ENCODE measurements around the gene LSM4. TPM values are rescaled to one million over a fixed set of nuclear protein-coding genes. Genes with fewer than 3 reads are reported as not detected.
A peak's percentile ranks its signal among the peaks of the same experiment; 100 is the strongest.
"Not testable (repeated sequence)": the region's sequence is repeated elsewhere in the genome, so short reads cannot be mapped to it uniquely, and the experiment has no call there.

The LSM4 gene
- total RNA-seq (10 to 100 TPM; 32.2 to 34.5 TPM), polyA plus RNA-seq (10 to 100 TPM; 58.6 to 91.8 TPM)
- long read RNA-seq, donor 1, transcript LSM4-203 (5 exons, 1,908 nt) = major isoform, 77 of 83 reads
- long read RNA-seq, donor 1, partial matches to known transcripts = 2 of 83 reads
- long read RNA-seq, donor 1, other reads (novel, unspliced or antisense) = 2 of 83 reads
- long read RNA-seq, donor 2, transcript LSM4-203 (5 exons, 1,908 nt) = major isoform, 27 of 35 reads
- long read RNA-seq, donor 2, partial matches to known transcripts = 2 of 35 reads
- long read RNA-seq, donor 2, other reads (novel, unspliced or antisense) = 5 of 35 reads

DNA sequence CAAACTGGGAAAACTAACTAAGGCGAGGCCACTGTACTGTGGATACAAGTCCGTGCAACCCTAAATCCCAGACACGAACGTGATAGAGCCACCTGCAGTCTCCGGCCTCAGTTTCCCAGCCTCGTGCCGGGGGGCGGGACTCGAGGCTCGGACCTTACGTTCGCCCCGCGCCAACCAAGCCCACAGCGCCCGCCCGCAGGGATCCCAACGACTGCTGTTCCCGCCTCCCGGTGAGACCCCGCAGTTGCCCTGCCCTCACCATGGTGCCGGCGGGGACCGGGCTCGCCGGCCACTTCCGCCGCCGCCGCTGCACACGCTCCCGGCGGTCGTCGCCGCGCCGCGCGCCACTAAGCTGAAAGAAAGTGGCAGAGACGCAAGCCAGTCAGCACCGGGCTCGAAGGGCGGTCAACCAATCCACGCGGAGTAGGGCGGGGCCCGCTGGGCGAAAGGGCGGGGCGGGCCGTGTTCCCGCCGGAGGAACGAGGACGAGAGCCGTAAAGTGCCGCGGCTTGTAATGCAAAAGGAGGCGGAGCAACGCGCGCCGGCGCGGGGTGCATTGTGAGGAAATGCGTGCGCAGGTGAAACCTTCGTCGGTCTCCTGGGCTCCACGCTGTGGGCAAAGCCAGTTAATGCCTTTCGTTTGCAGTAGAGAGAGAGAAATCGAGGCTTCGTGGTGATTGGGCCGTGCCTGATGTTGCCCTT, at the start of gene LSM4:
Gene LSM4, minus strand, starts transcription at position 318 of the 702 bp plus-strand sequence. Its CDS starts 56 bp downstream, at position 262.
- WGBS, 2 donors = 0 to 1% methylated on average over 75 of the region's 75 CpGs
- no peaks in the 10 kb centered on the region for H3K36me3 ChIP-seq (ENCODE audit: control insufficient read depth in 1 of 2, insufficient read depth in 2 of 2, low read length in 1 of 2)
- H3K27me3 ChIP-seq (ENCODE audit: control insufficient read depth in 1 of 2, insufficient read depth in 2 of 2, low read length in 1 of 2) = no peaks in the 10 kb centered on the region
- ATAC-seq (ENCODE audit: low FRiP score) (peak; percentile 98), DNase-seq (peak; percentile 98 to 99)
- intact Hi-C loops (cut with DNase I) = loop anchor here (1.0 to 5.0 kb wide), 4 partner anchors 41 to 130 kb away; partner anchors contain the start of genes JUND (in 1 of the 2) and MPV17L2 (in 1 of the 2)
- peak within 1 kb of the TSS; percentile 74 to 78 for H3K27ac ChIP-seq (ENCODE audit: low read depth in 1 of 2, low read length in 2 of 2)
- peak within 1 kb of the TSS; percentile 14 to 44 for H3K4me3 ChIP-seq (ENCODE audit: low read length in 2 of 2)
- peaks cover 0 to 4% of the 10 kb centered on the region in 2 donors for H3K4me1 ChIP-seq (ENCODE audit: control insufficient read depth in 1 of 2, insufficient read depth in 2 of 2, low read length in 2 of 2)
- H3K9me3 ChIP-seq (ENCODE audit: control insufficient read depth, low read length) = no peaks in the 10 kb centered on the region

- intact Hi-C loops (cut with DNase I) = no loop called here
- WGBS, 2 donors = 84 to 87% methylated on average over 15 of the region's 15 CpGs
- H3K27ac ChIP-seq (ENCODE audit: low read depth in 1 of 2, low read length in 2 of 2) = no peak overlapping the region
- no peak for DNase-seq
- H3K36me3 ChIP-seq (ENCODE audit: control insufficient read depth in 1 of 2, insufficient read depth in 2 of 2, low read length in 1 of 2) = no peaks in the 10 kb centered on the region
- ATAC-seq (ENCODE audit: low FRiP score) = no peak
- no peaks in the 10 kb centered on the region for H3K9me3 ChIP-seq (ENCODE audit: control insufficient read depth, low read length)
- no peaks in the 10 kb centered on the region for H3K27me3 ChIP-seq (ENCODE audit: control insufficient read depth in 1 of 2, insufficient read depth in 2 of 2, low read length in 1 of 2)
- H3K4me3 ChIP-seq (ENCODE audit: low read length in 2 of 2) = no peak overlapping the region
- no peaks in the 10 kb centered on the region for H3K4me1 ChIP-seq (ENCODE audit: control insufficient read depth in 1 of 2, insufficient read depth in 2 of 2, low read length in 2 of 2)
Observed at GRCh38 chr19:18368504-18369222, 45.8 kb upstream of the LSM4 start.

DNA sequence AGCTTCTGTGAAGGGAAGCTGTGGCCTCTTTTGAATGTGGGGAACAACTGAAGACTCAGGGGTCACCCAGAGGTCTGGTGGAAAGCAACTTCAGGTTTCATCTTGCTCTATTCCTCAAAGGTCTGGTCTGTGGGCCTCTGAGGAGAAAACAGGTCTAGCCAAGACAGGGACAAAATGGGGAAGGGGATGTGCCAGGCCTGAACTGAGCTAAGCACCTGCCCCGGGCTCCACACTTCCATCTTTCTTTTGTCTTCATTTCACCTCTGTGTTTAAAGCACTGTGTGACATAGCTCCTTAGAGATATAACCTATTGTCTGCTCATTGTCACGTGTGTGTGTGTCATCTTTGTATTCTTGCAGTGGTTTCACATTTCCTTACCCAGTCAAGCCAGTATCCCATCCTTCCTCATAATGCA, 43.2 kb upstream of the LSM4 start:
- 96 to 98% methylated on average over 2 of the region's 2 CpGs for WGBS, 2 donors
- intact Hi-C loops (cut with DNase I) = no loop called here
- no peak for ATAC-seq (ENCODE audit: low FRiP score)
- no peak overlapping the region for H3K27ac ChIP-seq (ENCODE audit: low read depth in 1 of 2, low read length in 2 of 2)
- DNase-seq = no peak
- no peaks in the 10 kb centered on the region for H3K9me3 ChIP-seq (ENCODE audit: control insufficient read depth, low read length)
- H3K4me3 ChIP-seq (ENCODE audit: low read length in 2 of 2) = no peak overlapping the region
- no peaks in the 10 kb centered on the region for H3K36me3 ChIP-seq (ENCODE audit: control insufficient read depth in 1 of 2, insufficient read depth in 2 of 2, low read length in 1 of 2)
- no peaks in the 10 kb centered on the region for H3K4me1 ChIP-seq (ENCODE audit: control insufficient read depth in 1 of 2, insufficient read depth in 2 of 2, low read length in 2 of 2)
- H3K27me3 ChIP-seq (ENCODE audit: control insufficient read depth in 1 of 2, insufficient read depth in 2 of 2, low read length in 1 of 2) = no peaks in the 10 kb centered on the region

DNA sequence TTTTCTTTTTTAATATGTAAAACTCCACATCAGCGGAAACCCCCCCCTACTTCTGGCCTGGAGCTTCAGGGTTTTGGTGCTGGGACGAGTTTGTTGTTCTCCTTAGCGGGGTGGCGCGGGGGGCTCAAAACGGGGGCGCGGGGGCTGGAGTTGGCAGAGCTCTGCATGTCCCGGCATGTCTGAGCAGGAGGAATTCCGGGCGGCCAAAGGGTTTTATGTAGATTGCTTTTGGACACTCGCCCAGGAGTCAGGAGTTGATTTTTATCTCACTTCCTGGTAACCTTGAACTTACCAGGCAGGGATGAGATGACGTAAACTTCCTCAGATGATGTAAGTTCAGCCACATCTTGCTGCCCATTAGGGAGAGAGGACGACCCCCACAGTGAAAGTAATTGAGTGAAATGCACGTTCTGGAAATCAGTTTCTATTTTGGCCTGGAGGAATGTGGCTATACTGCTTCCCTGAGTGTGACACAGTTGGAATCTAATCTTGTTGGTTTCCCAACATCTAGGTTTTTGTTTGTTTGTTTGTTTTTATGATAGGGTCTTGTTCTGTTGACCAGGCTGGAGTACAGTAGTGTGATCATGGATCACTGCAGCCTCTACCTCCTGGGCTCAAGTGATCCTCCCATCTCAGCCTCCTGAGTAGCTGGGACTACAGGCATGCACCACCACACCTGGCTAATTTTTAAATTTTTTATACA, 42.1 kb upstream of the LSM4 start:
- ATAC-seq (ENCODE audit: low FRiP score) (peak; percentile 74), DNase-seq (peak; percentile 84)
- no peaks in the 10 kb centered on the region for H3K4me1 ChIP-seq (ENCODE audit: control insufficient read depth in 1 of 2, insufficient read depth in 2 of 2, low read length in 2 of 2)
- no peaks in the 10 kb centered on the region for H3K9me3 ChIP-seq (ENCODE audit: control insufficient read depth, low read length)
- no peaks in the 10 kb centered on the region for H3K27me3 ChIP-seq (ENCODE audit: control insufficient read depth in 1 of 2, insufficient read depth in 2 of 2, low read length in 1 of 2)
- H3K36me3 ChIP-seq (ENCODE audit: control insufficient read depth in 1 of 2, insufficient read depth in 2 of 2, low read length in 1 of 2) = no peaks in the 10 kb centered on the region
- 1 to 5% methylated on average over 15 of the region's 15 CpGs for WGBS, 2 donors
- peak overlapping the region in 1 of 2 donors; percentile 58 for H3K27ac ChIP-seq (ENCODE audit: low read depth in 1 of 2, low read length in 2 of 2)
- H3K4me3 ChIP-seq (ENCODE audit: low read length in 2 of 2) = no peak overlapping the region
- intact Hi-C loops (cut with DNase I) = loop anchor here in 1 of 2 donors (1.0 kb wide), 1 partner anchor 9 kb away; no protein-coding TSS in a partner anchor

DNA sequence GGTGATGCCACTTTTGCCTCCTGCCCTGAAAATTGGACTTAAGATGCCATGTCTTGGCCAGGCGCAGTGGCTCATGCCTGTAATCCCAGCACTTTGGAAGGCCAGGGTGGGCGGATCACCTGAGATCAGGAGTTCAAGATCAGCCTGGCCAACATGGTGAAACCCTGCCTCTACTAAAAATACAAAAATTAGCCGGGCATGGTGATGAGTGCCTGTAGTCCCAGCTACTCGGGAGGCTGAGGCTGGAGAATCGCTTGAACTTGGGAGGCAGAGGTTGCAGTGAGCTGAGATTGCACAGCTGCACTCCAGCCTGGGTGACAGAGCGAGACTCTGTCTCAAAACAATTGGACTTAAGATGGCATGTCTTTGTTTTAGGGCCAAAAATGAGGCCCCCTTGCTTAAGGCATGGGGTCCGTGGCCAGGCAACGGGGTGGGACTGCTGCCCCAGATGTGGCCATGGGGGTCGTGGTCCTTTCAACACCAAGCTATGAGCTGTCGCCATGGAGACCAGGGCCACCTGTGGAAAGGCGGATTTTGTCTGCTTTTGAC, 41.5 kb upstream of the LSM4 start:
- H3K9me3 ChIP-seq (ENCODE audit: control insufficient read depth, low read length); ATAC-seq (ENCODE audit: low FRiP score); H3K27me3 ChIP-seq (ENCODE audit: control insufficient read depth in 1 of 2, insufficient read depth in 2 of 2, low read length in 1 of 2); intact Hi-C loops (cut with DNase I); H3K4me3 ChIP-seq (ENCODE audit: low read length in 2 of 2); H3K4me1 ChIP-seq (ENCODE audit: control insufficient read depth in 1 of 2, insufficient read depth in 2 of 2, low read length in 2 of 2); H3K36me3 ChIP-seq (ENCODE audit: control insufficient read depth in 1 of 2, insufficient read depth in 2 of 2, low read length in 1 of 2); DNase-seq: not testable (repeated sequence)
- WGBS, 2 donors = 37 to 38% methylated on average over 11 of the region's 11 CpGs
- H3K27ac ChIP-seq (ENCODE audit: low read depth in 1 of 2, low read length in 2 of 2) = peak overlapping the region in 1 of 2 donors; percentile 58

DNA sequence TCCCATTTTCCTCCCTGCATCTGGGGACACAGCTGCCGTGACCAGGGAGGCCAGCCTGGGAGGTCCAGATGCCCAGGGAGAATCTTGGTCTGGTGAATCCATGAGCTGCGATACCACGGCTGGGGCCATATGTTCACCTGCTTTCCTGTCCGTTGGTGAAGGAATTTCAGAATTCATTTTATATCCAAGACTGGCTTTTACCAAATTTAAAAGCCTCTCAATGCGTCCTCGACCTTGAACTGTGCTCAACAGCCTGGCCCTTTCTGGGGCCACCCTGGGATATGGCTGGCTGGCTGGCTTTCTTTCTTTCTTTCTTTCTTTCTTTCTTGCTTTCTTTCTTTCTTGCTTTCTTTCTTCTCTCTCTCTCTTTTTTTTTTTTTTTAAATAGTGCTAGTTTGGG, 40.9 kb upstream of the LSM4 start:
- intact Hi-C loops (cut with DNase I) = no loop called here
- Histone ChIP-seq H3K27me3 (ENCODE audit: control insufficient read depth in 1 of 2, insufficient read depth in 2 of 2, low read length in 1 of 2) (no peaks in the 10 kb centered on the region), H3K4me3 (ENCODE audit: low read length in 2 of 2) (no peak overlapping the region), H3K9me3 (ENCODE audit: control insufficient read depth, low read length) (no peaks in the 10 kb centered on the region), H3K27ac (ENCODE audit: low read depth in 1 of 2, low read length in 2 of 2) (peak overlapping the region in 1 of 2 donors; percentile 20), H3K36me3 (ENCODE audit: control insufficient read depth in 1 of 2, insufficient read depth in 2 of 2, low read length in 1 of 2) (no peaks in the 10 kb centered on the region), H3K4me1 (ENCODE audit: control insufficient read depth in 1 of 2, insufficient read depth in 2 of 2, low read length in 2 of 2) (no peaks in the 10 kb centered on the region)
- 83 to 91% methylated on average over 6 of the region's 6 CpGs for WGBS, 2 donors
- DNase-seq (no peak), ATAC-seq (ENCODE audit: low FRiP score) (no peak)

DNA sequence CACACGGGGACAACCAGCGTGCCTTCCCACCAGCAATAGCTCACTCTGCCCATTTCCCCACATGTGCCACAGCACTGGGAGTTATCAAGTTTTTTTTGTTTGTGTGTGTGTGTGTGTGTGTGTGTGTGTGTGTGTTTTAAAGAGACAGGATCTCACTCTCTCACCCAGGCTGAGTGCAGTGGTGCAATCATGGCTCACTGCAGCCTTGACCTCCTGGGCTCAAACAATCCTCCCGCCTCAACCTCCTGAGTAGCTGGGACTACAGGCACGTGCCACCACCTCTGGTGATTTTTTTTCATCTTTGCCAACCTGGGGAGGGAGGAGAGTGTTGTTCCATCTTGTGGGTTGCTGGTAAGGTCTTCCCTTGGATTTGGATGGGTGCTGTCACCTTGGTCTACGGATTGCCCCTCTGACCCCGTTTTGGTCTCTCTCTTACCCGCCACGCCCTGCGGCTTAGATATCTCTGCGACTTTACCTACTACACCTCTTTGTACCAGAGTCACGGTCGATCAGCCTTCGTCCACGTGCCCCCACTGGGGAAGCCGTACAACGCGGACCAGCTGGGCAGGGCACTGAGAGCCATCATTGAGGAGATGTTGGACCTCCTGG, 40.2 kb upstream of the LSM4 start:
- no peaks in the 10 kb centered on the region for H3K4me1 ChIP-seq (ENCODE audit: control insufficient read depth in 1 of 2, insufficient read depth in 2 of 2, low read length in 2 of 2)
- no peaks in the 10 kb centered on the region for H3K36me3 ChIP-seq (ENCODE audit: control insufficient read depth in 1 of 2, insufficient read depth in 2 of 2, low read length in 1 of 2)
- intact Hi-C loops (cut with DNase I) = no loop called here
- no peak overlapping the region for H3K27ac ChIP-seq (ENCODE audit: low read depth in 1 of 2, low read length in 2 of 2)
- H3K9me3 ChIP-seq (ENCODE audit: control insufficient read depth, low read length) = no peaks in the 10 kb centered on the region
- no peak for ATAC-seq (ENCODE audit: low FRiP score)
- H3K4me3 ChIP-seq (ENCODE audit: low read length in 2 of 2) = no peak overlapping the region
- no peak for DNase-seq
- H3K27me3 ChIP-seq (ENCODE audit: control insufficient read depth in 1 of 2, insufficient read depth in 2 of 2, low read length in 1 of 2) = no peaks in the 10 kb centered on the region
- 93 to 95% methylated on average over 17 of the region's 17 CpGs for WGBS, 2 donors

GRCh38 chr19:18361646-18362045, 38.8 kb upstream of the LSM4 start:
- Histone ChIP-seq H3K36me3 (ENCODE audit: control insufficient read depth in 1 of 2, insufficient read depth in 2 of 2, low read length in 1 of 2) (no peaks in the 10 kb centered on the region), H3K4me1 (ENCODE audit: control insufficient read depth in 1 of 2, insufficient read depth in 2 of 2, low read length in 2 of 2) (no peaks in the 10 kb centered on the region), H3K27me3 (ENCODE audit: control insufficient read depth in 1 of 2, insufficient read depth in 2 of 2, low read length in 1 of 2) (no peaks in the 10 kb centered on the region), H3K9me3 (ENCODE audit: control insufficient read depth, low read length) (no peaks in the 10 kb centered on the region), H3K27ac (ENCODE audit: low read depth in 1 of 2, low read length in 2 of 2) (no peak overlapping the region), H3K4me3 (ENCODE audit: low read length in 2 of 2) (no peak overlapping the region)
- no peak for DNase-seq
- no peak for ATAC-seq (ENCODE audit: low FRiP score)
- 94 to 96% methylated on average over 8 of the region's 8 CpGs for WGBS, 2 donors
- intact Hi-C loops (cut with DNase I) = no loop called here
